NCI-H1436 treated with DMSO at 0.1 percent for 48 hours (cell line): ENCODE data around the gene C7orf57.
"Not testable (repeated sequence)": the region's sequence is repeated elsewhere in the genome, so short reads cannot be mapped to it uniquely, and the experiment has no call there.

ENCODE experiments used
- DNase-seq: peaks from one replicate; lab custom pipeline; 2025; lab: John Stamatoyannopoulos, UW

The C7orf57 gene

DNA sequence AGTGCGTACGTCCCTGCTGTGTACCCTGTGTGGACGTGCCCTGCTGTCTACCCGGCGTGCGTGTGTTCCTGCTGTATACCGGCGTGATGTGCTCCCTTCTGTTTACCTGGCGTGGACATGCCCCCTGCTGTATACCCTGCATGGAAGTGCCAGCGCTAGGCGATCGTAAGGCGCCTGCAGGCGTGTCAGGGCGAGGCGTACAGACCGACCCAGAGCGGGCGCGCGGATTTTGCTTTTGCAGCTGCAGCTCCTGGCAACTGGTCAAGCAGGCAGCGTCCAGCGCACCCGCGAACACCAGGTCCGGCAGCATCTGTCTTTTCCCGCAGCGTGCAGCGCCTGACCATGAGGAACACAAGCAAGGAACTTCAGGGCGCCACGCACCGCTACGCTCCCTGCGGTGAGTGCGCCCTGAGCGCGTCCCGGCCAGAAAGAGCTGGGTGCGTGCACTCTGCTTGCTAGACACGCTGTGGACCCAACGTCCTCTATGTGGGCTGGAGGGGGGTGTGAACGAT is 680 bp downstream of the C7orf57 start:
- no peak for DNase-seq

DNA sequence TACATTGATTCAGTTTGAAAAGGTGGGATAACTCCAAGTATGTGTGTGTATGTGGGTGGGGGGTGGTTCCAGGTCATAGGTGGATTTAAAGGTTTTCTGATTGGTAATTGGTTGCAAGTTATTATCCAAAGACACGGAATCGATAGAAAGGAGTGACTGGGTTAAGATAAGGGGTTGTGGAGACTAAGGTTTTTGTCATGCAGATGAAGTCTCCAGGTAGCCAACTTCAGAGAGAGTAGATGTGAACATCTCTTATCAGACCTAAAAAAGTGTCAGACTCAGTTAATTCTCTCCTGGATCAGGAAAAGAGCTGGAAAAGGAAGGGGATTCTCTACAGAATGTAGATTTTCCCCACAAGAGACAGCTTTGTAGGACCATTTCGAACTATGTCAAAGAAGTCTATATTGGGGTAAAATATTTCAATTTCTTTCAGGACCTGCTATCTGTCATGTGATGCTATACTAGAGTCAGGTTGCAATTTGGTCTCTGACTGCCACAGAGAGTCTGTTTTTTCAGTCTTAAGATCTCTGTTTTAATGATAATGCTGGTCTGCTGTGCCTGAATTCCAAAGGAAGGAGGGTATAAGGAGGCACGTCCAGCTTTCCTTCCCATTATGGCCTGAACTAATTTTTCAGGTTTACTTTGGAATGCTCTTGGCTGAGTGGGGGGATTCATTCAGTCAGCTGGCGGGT is 3.6 kb downstream of the C7orf57 start:
- DNase-seq, result no peak

DNA sequence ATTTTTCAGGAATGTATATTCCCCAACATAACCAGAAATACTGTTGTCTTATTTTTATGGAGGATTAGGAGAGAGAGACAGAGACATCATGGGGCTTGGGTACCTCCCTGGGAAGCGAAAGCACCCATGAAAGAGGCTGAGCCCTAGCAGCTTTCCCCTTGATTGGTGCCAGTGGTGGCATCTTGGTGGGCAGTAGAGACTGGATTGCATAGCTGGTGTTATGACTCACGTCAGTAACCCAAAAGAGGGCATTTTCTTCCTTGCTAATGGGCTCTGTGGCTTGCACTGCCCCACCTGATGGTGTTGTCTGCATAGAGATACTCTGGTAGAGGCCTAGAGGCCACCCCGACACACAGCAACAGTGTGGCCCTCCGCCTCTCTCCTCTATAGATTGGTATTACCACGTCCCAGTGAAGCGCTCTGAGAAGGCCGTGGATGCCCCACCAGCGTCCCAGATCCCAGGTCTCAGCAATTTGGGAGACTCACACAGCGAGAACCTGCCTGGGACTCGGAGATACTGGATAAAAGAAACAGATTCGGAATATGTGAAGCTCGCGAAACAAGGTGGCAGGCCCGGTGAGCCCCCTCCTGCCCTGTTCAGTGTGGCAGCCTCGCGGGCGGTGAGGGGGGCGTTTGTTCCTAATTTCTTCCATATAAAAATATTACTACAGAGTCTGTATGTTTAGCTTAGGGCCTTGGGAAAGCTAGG is 5.8 kb downstream of the C7orf57 start:
- no peak for DNase-seq

DNA sequence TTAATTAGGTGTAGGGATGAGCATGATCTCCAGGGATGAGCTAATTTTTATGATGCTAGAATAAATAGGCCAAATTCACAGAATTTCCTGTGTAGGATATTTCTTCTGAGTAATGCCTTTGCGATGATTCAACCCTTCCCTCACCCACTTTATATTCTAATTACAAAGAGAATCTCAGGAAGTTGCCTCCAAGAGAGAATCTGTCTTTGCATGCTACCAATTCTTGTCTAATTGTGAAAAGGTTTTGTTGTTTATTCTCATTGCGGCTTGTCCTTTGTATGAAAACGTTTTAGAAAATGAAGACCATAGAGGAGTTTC is 6.3 kb downstream of the C7orf57 start:
- DNase-seq, result no peak

DNA sequence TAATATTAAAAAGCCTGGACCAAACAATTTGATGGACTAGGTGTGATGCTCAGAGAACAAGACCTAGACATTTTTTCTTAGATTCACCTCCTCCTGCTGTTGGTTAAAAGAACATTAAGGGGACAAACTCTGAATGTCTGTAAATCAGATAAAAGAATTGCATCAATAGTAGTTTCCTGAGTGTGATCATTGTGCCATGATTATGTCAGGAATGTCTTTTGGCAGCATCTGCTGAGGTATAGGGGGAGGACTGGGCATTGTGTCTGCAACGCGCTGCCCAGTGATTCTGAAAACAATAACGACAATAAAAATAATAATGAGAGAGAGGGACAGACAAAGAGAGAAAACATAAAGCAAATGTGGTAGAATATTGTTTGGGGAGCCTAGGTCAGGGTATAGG is 6.9 kb downstream of the C7orf57 start:
- no peak for DNase-seq

DNA sequence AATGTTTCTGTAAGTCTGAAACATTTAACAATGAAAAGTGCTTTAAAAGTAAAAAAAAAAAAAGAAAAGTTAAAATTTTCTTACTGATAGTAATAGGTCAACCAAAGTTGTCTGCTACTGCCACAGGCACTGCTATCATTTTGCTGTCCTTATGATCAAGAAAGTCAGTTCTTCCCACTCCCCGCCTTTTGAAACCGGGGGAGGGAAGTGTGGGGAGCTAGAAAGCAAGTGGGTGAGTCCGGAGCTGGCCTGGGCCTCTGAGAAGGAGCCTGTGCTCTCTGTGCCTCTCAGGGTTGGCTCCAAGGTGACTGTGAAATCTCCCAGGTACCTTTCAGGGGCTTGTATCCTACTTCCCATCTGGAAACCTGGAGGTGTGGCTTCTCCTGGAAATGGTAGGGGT is 7.3 kb downstream of the C7orf57 start:
- no peak for DNase-seq

DNA sequence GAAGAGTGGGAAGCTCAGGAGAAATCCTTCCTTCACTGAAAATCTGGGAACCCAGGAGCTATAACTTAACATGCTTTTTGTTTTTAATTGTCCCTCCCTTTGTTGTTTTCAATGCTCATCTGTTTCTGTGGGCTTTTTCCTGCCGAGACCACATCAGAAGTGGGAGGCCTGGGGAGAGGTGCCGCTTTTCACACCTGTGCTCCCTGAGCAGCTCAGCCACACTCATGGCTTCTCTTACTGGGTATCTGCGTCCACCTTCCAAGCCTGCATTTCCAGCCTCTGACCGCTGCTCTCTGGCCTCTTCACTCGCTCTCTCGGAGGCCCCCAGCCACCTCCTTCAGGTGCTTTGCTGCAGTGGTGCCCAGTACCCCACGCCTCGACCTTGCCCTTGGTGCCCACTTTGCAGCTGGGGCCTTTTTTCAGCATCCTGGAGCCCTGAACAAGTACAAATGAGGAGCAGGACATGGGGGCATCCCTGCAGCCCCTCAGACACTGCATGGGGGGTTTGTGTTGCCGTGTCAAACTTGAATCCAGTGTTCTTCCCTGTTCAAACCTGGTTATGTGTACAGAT is 9.9 kb downstream of the C7orf57 start:
- no peak for DNase-seq

DNA sequence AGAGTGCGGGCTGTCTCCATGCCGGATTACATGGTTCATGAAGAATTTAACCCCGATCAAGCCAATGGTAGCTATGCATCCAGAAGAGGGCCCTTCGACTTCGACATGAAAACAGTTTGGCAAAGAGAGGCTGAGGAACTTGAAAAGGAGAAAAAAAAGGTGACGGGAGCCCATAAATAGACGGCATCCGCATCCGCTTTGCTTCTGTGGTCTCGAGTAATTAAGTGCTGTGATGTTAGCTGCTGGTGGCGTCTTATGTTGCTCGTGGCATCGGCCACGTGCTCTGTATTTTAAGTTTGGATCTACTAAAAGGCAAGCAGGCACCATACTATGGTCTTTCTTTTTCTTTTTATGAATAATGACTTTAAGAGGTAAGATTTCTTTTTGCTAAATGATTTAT is 11.1 kb downstream of the C7orf57 start:
- DNase-seq, result no peak

DNA sequence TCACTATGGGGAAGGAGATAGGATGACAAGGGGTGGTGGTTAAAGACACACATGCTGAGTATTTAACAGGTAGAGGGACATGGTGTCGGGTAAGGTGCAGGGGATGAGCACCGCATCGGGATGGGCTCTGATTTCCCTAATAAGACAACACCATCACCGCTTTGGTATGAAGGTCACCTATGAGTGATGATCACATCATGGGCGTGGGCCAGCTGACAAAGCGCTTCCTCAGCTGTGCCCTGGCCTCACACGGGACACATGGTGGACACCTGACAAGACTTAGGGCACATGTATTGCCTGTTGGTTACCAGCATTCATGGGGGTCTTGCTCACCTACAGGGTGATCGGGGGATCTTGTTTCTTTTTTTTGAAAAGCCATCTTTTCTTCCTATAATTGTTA is 12.8 kb downstream of the C7orf57 start:
- no peak for DNase-seq

DNA sequence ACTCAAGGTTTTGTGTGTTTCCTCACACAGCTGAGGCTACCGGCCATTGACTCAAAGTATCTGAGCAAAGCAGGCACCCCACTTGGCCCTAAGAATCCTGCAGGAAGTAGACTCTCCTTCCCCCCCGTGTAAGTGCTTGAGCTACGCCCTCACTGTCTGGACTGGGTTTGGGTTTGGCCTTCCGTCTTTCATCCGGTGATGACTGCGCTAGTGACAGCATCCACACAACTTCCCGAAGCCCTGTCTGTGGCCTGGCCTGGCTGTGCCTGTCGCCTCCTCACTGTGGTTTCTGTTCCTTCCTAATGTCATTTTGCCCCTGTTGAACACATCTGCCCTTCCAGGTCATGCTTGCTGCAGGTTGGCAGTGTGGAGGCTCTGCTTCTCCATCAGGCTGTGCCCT is 14.5 kb downstream of the C7orf57 start:
- no peak for DNase-seq

DNA sequence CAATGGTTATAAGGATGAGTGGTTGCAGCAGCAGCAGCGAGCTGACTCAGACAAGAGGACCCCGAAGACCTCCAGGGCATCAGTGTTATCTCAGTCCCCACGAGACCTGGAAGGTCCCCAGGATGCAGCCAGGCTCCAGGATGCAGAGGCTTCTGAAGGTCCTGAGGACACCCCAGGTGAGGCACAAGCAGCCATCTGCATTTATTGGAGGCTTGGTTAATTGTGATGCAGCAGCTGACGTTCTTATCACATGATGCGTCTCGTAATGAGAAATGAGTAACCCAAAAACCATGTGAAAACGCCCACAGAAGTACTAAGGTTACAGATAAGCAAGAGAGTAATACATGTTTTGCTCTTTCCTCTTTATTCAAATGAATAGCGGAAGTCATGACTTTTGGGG is 17.4 kb downstream of the C7orf57 start:
- DNase-seq, result no peak

DNA sequence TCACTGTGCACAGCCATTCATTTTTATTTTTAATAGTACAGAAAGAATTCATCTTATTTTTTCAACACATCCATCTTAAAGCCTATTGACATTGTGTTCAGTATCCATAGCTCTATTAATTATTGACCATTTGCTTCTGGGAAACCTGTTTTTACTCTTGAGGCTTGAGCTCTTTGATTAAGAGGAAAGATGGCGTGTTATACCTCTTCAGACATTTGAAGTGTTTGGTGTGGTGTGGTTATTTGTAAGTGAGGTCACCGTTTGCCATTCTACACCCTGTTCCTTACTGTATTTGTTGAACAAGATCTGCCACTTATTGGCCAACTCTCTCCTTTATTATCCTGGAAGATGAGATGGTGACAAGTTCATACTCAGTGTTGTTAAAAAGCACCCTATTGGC is 18.4 kb downstream of the C7orf57 start:
- DNase-seq, result no peak

DNA sequence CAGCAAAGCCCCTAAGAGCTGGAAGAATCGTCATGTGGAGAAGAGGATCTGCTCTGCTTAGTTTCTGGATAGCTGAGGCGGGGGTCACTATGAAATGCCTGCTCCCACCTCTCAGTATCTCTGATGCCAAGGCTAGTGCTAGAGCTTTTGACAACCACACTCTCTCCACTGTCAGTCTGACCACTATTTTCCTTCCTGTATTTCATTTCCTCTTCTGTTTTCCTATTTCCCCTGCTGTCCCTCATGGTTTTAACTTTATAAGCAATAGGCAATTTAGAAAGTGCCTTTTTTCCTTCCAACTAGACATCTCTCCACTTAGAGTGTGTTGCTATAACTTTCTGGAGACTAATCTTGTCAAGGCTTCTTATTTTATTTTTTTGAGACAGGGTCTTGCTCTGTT is 23.6 kb downstream of the C7orf57 start:
- no peak for DNase-seq

DNA sequence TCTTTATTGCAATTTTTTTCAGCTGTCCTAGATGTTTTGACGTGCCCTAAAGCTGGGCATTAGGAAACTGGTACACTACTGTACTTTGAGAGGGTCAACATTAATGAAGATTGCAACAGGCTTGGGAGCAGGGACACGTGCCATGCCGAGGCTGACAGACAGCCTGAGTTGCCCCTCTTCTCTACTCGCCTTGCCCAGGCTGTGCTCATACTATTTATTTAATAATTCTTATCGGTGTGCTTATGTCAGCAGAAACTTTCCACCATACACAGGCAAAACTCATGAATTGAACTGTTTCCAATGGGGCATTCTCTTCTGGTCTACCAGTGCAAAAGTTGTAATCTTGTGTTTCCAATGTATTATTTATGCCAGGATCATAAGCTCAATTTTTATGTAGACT is 24.4 kb downstream of the C7orf57 start:
- DNase-seq, result no peak

DNA sequence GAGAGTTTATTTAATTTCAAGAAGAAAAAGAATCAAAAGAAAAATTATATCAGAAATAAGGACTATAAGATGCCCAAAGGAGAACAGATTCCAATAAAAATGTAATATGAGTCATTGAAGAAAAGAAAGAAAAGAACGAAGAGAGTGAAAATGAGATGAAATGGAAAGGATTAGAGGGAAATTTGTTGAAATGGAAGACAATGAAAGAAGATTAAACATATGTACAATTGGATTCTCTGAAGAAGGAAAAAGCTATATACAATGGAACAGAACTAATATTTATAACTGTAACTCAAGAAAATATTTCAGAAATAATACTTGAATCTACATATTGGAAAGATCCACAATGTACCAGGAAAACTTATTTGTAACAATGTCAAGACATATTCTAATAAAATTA is 28.6 kb downstream of the C7orf57 start:
- no peak for DNase-seq

DNA sequence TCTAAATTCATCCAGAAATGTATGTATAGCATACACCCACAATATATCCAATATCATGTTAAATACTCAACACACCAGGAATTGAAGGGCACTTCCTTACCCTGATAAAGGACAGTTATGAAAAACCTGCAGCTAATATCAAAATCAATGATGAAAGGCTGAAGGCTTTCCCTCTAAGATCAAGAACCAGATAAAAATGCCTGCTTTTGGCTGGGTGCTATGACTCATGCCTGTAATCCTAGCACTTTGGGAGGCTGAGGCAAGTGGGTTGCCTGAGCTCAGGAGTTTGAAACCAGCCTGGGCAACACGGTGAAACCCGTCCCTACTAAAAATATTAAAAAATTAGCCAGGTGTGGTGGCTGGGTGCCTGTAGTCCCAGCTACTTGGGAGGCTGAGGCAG is 32.1 kb downstream of the C7orf57 start:
- DNase-seq, result no peak

DNA sequence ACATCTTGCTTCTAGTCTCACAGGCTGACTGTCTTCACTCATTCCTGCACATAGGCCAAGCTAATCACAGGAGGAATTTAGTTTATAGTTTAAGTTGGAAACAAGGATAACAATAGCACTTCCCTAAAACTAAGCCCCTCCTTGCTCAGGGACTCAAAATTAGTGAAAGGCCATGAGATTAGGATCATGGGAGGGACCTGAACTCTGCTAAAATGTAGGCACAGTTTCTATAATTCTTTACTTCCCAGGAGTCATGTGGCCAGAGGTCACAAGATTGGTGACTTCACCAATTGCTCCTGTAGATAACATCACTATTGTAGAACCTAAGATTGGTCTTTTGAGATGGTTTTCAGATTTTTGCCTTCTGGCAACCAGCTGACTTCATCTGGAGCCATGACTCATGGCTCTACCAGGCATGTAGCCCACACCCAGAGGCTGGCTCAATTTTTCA is 38.9 kb downstream of the C7orf57 start:
- no peak for DNase-seq

DNA sequence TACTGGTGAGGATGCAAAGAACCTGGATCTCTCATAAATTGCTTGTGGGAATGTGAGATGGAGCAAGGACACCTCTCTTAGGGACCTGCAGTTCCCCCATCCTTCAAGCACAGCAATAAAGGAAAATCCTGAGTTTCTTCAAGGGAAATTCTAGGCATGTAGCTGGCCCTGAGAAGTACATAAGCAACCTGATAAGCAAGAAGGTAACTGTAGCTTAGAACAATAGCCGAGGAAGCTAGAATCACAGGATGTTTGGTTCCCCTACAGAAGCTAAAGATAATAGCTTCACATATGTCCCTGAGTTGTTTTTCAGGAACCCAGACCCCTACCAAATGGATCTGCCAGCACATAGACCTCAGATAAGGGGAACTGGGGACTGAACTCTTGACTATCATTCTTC is 42.1 kb downstream of the C7orf57 start:
- DNase-seq, result no peak

DNA sequence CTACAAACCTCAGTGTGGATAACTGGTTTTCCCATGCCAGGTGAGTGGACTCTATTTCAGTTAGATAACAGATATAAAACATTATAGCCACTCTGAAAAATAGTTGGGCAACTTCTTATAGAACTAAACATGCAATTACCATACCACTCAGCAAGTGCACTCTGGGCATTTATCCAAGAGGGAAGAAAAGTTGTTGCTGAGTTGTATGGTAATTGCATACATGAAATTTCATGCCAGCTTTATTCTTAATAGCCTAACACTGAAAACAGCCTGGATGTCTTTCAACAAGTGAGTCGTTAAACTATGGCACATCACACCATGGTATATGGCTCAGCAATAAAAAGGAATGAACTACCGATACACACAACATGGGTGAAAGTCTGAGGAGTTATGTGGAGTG is 43.1 kb downstream of the C7orf57 start:
- no peak for DNase-seq

DNA sequence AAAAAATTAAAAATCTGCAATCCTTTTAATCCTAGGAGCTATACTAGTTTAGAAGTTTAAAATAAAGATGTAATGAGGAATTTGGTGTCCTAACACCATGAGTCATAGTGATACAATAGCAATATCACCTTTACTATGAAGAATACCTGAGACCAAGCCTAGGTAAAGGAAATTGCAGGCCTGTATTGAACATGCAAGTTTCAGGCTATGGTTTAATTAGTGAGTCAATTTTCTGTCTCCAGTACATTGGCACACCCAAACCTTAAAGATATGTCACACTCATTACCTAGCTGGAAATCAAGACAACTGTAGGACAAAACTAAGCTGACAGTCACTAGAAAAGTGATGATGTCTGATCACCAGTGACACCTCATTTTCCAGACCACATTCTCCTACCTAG is 47.0 kb downstream of the C7orf57 start:
- DNase-seq, result not testable (repeated sequence)

DNA sequence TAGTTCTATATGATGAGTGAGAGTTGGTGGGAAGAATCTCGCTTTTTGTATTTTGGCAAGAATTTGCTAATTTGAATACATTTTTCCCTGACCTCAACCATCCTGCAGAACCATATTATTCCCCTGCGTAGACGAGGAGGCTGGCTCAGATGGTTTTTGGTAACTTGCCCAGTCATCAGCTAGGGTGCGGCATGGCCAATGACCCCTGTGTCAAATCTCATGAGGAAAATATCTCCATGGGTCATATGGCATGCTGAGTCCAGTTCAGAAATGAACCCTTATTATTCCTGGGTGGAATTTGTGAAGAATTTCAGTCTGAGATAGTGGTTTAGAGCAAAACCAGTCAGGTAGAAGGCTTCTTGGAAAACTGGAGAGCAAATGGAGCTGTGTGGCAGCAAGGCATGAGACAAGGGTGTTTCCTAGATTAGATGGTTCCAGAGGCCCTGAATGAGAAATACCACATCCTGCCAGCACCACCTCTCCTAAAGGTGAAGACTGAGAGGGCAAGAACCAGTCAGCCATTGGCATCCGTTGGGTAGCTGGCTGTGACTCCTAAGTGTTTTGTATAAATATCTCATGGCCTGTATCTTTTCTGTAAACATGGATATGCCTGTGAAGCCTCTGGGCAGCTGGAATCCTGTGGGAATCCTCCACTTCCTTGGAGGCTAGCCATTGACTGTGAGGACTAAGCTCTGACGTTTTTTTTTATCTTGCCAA is 47.9 kb downstream of the C7orf57 start:
- DNase-seq, result no peak

DNA sequence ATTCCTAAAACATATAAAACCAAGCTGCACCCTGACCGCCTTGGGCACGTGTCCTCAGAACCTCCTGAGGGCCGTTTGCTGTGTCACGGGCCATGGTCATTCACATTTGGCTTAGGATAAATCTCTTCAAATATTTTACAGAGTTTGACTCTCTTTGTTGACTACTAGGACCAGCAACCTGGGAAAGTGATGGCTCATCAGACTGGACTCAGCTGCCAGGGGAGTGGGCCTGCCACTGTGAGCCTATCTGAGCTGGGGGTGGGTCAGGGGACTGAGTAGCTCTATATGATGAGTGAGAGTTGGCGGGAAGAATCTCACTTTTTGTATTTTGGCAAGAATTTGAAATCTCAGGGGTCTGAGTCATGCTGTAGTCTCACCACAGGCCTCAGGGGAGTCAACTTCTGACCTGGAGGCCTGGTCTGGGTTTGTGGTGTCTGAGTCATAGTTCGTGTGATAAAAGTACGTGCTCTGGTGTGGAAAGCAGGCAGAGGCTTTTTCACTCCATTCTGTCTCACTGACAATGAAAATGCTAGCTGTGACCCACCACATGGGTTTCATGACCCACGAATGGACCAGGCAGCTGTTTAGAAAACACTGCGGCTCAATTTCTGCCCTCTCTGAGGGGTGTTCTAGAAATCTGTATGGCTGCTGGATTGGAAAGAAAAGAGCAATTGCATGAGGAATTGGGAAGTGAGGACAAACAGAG is 49.5 kb downstream of the C7orf57 start:
- DNase-seq, result no peak
